PC-3 (cell line): ENCODE results near the gene TMEM106C.

Source experiments
- EZH2phosphoT487 ChIP-seq: fragments of 300-600 bp; sonication (generic); IDR thresholded peaks from 2 replicates; pipeline ENCODE4 v1.6.1; 2018; ENCODE audit warnings: mild to moderate bottlenecking, antibody characterized with exemption, low read length, borderline replicate concordance
- TF ChIP-seq, protein P1 (sequence below): fragments of 300-600 bp; sonication (generic); conservative IDR thresholded peaks from 2 replicates; pipeline ENCODE4 v1.5.1; 2017; ENCODE audit warnings: antibody characterized with exemption, low read depth, mild to moderate bottlenecking, low read length

DNA sequence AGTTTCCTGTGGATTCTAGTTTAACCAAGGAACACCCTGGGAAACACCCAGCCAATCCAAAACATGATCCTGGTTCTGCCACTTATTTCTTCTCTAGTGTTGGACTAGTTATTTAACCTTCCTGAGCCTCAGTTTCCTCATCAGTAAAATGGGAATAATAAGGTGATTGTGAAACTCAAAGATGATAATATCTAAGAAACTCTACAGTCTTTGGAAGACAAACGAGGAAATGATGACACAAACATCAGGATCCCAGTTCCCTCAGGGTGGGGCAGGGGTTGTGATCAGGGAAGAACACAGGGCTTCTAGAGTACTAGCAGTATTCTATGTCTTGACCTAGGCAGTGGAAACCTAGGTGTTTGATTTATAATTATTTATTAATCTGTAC is 18.1 kb upstream of the TMEM106C start:
- TF ChIP-seq, protein P1, sequence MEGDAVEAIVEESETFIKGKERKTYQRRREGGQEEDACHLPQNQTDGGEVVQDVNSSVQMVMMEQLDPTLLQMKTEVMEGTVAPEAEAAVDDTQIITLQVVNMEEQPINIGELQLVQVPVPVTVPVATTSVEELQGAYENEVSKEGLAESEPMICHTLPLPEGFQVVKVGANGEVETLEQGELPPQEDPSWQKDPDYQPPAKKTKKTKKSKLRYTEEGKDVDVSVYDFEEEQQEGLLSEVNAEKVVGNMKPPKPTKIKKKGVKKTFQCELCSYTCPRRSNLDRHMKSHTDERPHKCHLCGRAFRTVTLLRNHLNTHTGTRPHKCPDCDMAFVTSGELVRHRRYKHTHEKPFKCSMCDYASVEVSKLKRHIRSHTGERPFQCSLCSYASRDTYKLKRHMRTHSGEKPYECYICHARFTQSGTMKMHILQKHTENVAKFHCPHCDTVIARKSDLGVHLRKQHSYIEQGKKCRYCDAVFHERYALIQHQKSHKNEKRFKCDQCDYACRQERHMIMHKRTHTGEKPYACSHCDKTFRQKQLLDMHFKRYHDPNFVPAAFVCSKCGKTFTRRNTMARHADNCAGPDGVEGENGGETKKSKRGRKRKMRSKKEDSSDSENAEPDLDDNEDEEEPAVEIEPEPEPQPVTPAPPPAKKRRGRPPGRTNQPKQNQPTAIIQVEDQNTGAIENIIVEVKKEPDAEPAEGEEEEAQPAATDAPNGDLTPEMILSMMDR, result no peak
- TF ChIP-seq EZH2phosphoT487, result no peak
